H1 (cell line): ENCODE measurements around the gene ISOC2. TPM values are rescaled to one million over a fixed set of nuclear protein-coding genes. Genes with fewer than 3 reads are reported as not detected.

Experiments used
- CTCF ChIA-PET: fragments of 300-600 bp; sonication (Branson Sonifier 250); formaldehyde crosslinking; loops from one replicate; lab custom pipeline; 2021; ENCODE audit not compliant: partially characterized antibody; lab: Charles Lee
- POLR2A ChIA-PET: fragments of 300-600 bp; sonication (Branson Sonifier 250); formaldehyde crosslinking; loops from one replicate; lab custom pipeline; 2021; ENCODE audit warnings: inconsistent platforms; ENCODE audit not compliant: partially characterized antibody; lab: Charles Lee
- DNase-seq, 2 experiments: peaks; one replicate each; pipeline versions ENCODE4 v3.0.0 to v3.0.0-alpha.2; 2010 to 2022; ENCODE audit warnings: low spot score in 2 of 2, low read depth in 1 of 2, mixed read lengths in 1 of 2
- FAIRE-seq: peaks from 2 replicates; lab custom pipeline; 2011; peaks lifted over from hg19 to GRCh38; lab: Jason Lieb, UNC
- H2AFZ ChIP-seq: 2 replicates; pipeline ENCODE4 v1.8.1; 2012; ENCODE audit warnings: low read length, inconsistent platforms
- H2AK5ac ChIP-seq: 2 replicates; pipeline ENCODE4 v1.6.1; 2013; ENCODE audit warnings: low read depth, low read length
- H2BK120ac ChIP-seq: replicated peaks from 2 replicates; pipeline ENCODE3; 2013; ENCODE audit warnings: low read depth, low read length, inconsistent platforms
- H2BK12ac ChIP-seq: 2 replicates; pipeline ENCODE4 v1.6.1; 2013; ENCODE audit warnings: low read depth, low read length
- H2BK15ac ChIP-seq: 2 replicates; pipeline ENCODE4 v1.6.1; 2013; ENCODE audit warnings: low read length
- H2BK20ac ChIP-seq: 2 replicates; pipeline ENCODE4 v1.6.1; 2013; ENCODE audit warnings: low read length
- H2BK5ac ChIP-seq: 2 replicates; pipeline ENCODE4 v1.6.1; 2013; ENCODE audit warnings: low read depth, low read length
- H3K14ac ChIP-seq: 2 replicates; pipeline ENCODE4 v1.6.1; 2013; ENCODE audit warnings: inconsistent platforms; ENCODE audit not compliant: insufficient read length
- H3K18ac ChIP-seq: 2 replicates; pipeline ENCODE4 v1.6.1; 2013; ENCODE audit warnings: low read length; ENCODE audit errors: extremely low read depth
- H3K23ac ChIP-seq: 2 replicates; pipeline ENCODE4 v1.6.1; 2013; ENCODE audit warnings: inconsistent platforms; ENCODE audit not compliant: insufficient read length
- H3K23me2 ChIP-seq: 2 replicates; pipeline ENCODE4 v1.6.1; 2013; ENCODE audit warnings: low read depth, low read length
- H3K27ac ChIP-seq: 2 replicates; pipeline ENCODE4 v1.6.1; 2011; ENCODE audit warnings: low read depth, low read length, inconsistent platforms
- H3K27me3 ChIP-seq, 4 experiments: replicated peaks in 1 of 4; 1 replicate in 1 of 4; 2 replicates in 3 of 4; pipeline versions ENCODE4 v1.6.1 to v1.8.1; 2011 to 2013; ENCODE audit warnings: low read length in 3 of 4, mild to moderate bottlenecking in 3 of 4, inconsistent platforms in 2 of 4, mixed read lengths in 2 of 4, moderate library complexity in 1 of 4; ENCODE audit not compliant: control insufficient read depth in 3 of 4, insufficient read depth in 3 of 4; ENCODE audit errors: extremely low read depth in 1 of 4
- H3K36me3 ChIP-seq, 4 experiments: 2 replicates each; pipeline versions ENCODE4 v1.6.1 to v1.8.1; 2011 to 2013; ENCODE audit warnings: mild to moderate bottlenecking in 4 of 4, low read length in 3 of 4, moderate library complexity in 2 of 4, control low read depth in 1 of 4, inconsistent platforms in 1 of 4; ENCODE audit not compliant: insufficient read depth in 4 of 4, control insufficient read depth in 2 of 4
- H3K4ac ChIP-seq: replicated peaks from 2 replicates; pipeline ENCODE3; 2013; ENCODE audit warnings: low read length, low read depth, mixed read lengths, inconsistent platforms; ENCODE audit not compliant: insufficient read length
- H3K4me1 ChIP-seq, 4 experiments: replicated peaks in 1 of 4; 1 replicate in 1 of 4; 2 replicates in 3 of 4; pipeline versions ENCODE4 v1.6.1 to v1.8.1; 2011 to 2013; ENCODE audit warnings: low read length in 3 of 4, inconsistent platforms in 2 of 4, mixed read lengths in 1 of 4; ENCODE audit not compliant: insufficient read depth in 4 of 4, control insufficient read depth in 3 of 4
- H3K4me2 ChIP-seq, 2 experiments: 2 replicates each; pipeline versions ENCODE4 v1.6.1 to v1.8.1; 2011 to 2013; ENCODE audit warnings: low read depth in 2 of 2, low read length in 2 of 2, control low read depth in 1 of 2, inconsistent platforms in 1 of 2, mild to moderate bottlenecking in 1 of 2; ENCODE audit not compliant: insufficient read depth in 1 of 2
- H3K4me3 ChIP-seq, 4 experiments: fragments of 200-600, 300-600 bp in 1 of 4; sonication (generic), shearing (Covaris generic), sonication (Bioruptor Twin) in 1 of 4; 2 replicates each; pipeline versions ENCODE4 v1.5.1 to v1.8.1; 2011 to 2016; ENCODE audit warnings: low read length in 4 of 4, low read depth in 3 of 4, control low read depth in 2 of 4, inconsistent platforms in 2 of 4, mild to moderate bottlenecking in 2 of 4, mixed read lengths in 1 of 4, moderate library complexity in 1 of 4; ENCODE audit not compliant: insufficient read depth in 2 of 4; ENCODE audit errors: extremely low read depth in 1 of 4
- H3K56ac ChIP-seq: replicated peaks from 2 replicates; pipeline ENCODE3; 2013; ENCODE audit warnings: low read depth, mild to moderate bottlenecking, mixed read lengths, low read length, inconsistent platforms; ENCODE audit not compliant: insufficient read length
- H3K79me1 ChIP-seq: 2 replicates; pipeline ENCODE4 v1.6.1; 2013; ENCODE audit warnings: low read depth, low read length, control low read depth
- H3K79me2 ChIP-seq, 2 experiments: 2 replicates each; pipeline versions ENCODE4 v1.6.1 to v1.8.1; 2012 to 2013; ENCODE audit warnings: low read length in 2 of 2, mild to moderate bottlenecking in 2 of 2, inconsistent platforms in 1 of 2; ENCODE audit not compliant: insufficient read depth in 2 of 2, control insufficient read depth in 1 of 2
- H3K9ac ChIP-seq, 4 experiments: replicated peaks in 1 of 4; 1 replicate in 1 of 4; 2 replicates in 3 of 4; pipeline versions ENCODE4 v1.6.1 to v1.8.1; 2011 to 2013; ENCODE audit warnings: low read depth in 3 of 4, low read length in 3 of 4, control low read depth in 2 of 4, mild to moderate bottlenecking in 2 of 4, moderate library complexity in 2 of 4, inconsistent platforms in 1 of 4; ENCODE audit errors: extremely low read depth in 1 of 4
- H3K9me3 ChIP-seq, 2 experiments: 2 replicates each; pipeline versions ENCODE4 v1.6.1 to v1.8.1; 2012 to 2013; ENCODE audit warnings: mild to moderate bottlenecking in 2 of 2, moderate library complexity in 2 of 2, control low read depth in 1 of 2, inconsistent platforms in 1 of 2, low read depth in 1 of 2, low read length in 1 of 2, mixed read lengths in 1 of 2; ENCODE audit not compliant: insufficient read depth in 2 of 2
- H4K20me1 ChIP-seq, 2 experiments: replicated peaks in 1 of 2; 2 replicates each; pipeline versions ENCODE3 to v1.8.1; 2011 to 2013; ENCODE audit warnings: inconsistent platforms in 2 of 2, low read length in 2 of 2, mild to moderate bottlenecking in 1 of 2; ENCODE audit not compliant: insufficient read depth in 2 of 2, control insufficient read depth in 1 of 2
- H4K5ac ChIP-seq: 2 replicates; pipeline ENCODE4 v1.6.1; 2013; ENCODE audit warnings: low read length, low read depth, mixed read lengths, inconsistent platforms; ENCODE audit not compliant: insufficient read length
- H4K8ac ChIP-seq: 2 replicates; pipeline ENCODE4 v1.8.0; 2013; ENCODE audit warnings: mild to moderate bottlenecking, moderate library complexity, low read length, inconsistent platforms; ENCODE audit not compliant: insufficient read depth; ENCODE audit errors: extremely low read depth
- H4K91ac ChIP-seq: replicated peaks from 2 replicates; pipeline ENCODE3; 2013; ENCODE audit warnings: low read length, mixed read lengths, inconsistent platforms; ENCODE audit not compliant: insufficient read length
- BCL11A ChIP-seq, 2 experiments: IDR thresholded peaks; one replicate each; pipeline ENCODE4 v1.6.1; 2011; ENCODE audit warnings: low read depth in 2 of 2, low read length in 2 of 2, mild to moderate bottlenecking in 2 of 2
- EZH2 ChIP-seq: fragments of 200-600 bp; sonication (generic); IDR thresholded peaks from 2 replicates; pipeline ENCODE4 v1.7.1; 2012; ENCODE audit warnings: low read depth, mild to moderate bottlenecking, moderate library complexity, low read length, inconsistent platforms; ENCODE audit not compliant: severe bottlenecking
- KDM4A ChIP-seq: IDR thresholded peaks from one replicate; pipeline ENCODE4 v1.7.1; 2012; ENCODE audit warnings: low read depth, mild to moderate bottlenecking, moderate library complexity, low read length, inconsistent platforms; ENCODE audit not compliant: severe bottlenecking
- SUZ12 ChIP-seq: fragments of 200-600 bp; sonication (generic); IDR thresholded peaks from 2 replicates; pipeline ENCODE4 v1.6.1; 2012; ENCODE audit warnings: mild to moderate bottlenecking, inconsistent platforms, low read length, moderate library complexity, mixed read lengths
- WGBS, 2 experiments: shearing (Covaris generic) in 1 of 2; methylation state at CpG; one replicate each; pipeline versions ENCODE4 v1.1.6 to v1.1.7; 2013 to 2015; ENCODE audit warnings: low lambda C conversion rate in 2 of 2, mixed read lengths in 2 of 2, inconsistent platforms in 1 of 2, low coverage in 1 of 2, missing lambda C conversion rate in 1 of 2; ENCODE audit not compliant: insufficient replicate concordance in 2 of 2, insufficient coverage in 1 of 2, insufficient read length in 1 of 2; ENCODE audit errors: extremely low coverage in 1 of 2, missing lambda C conversion rate in 1 of 2; 5-methylcytosine and 5-hydroxymethylcytosine counted together
- polyA plus RNA-seq, 7 experiments: library from polyadenylated mRNA; depleted of rRNA in 3 of 7; stranded (reverse) in 5 of 7; unstranded in 2 of 7; fragments of >200 nt in 5 of 7; fragments of 200-250 nt in 2 of 7; gene quantifications; 1 replicate in 5 of 7; 2 replicates in 1 of 7; 4 replicates in 1 of 7; pipeline versions ENCODE4 v1.2.1 to v1.2.3, GENCODE V29; 2011 to 2013; ENCODE audit warnings: missing spikeins in 2 of 7, mixed read lengths in 2 of 7
- total RNA-seq: library from RNA; stranded (reverse); fragmentation: NEBNext Ultra II Directional; extraction: Animal tissue kit (Norgen Biotek cat#: 25700); gene quantifications from 2 replicates; pipeline ENCODE4 v1.2.1, GENCODE V29; 2021

ISOC2 gene
- total and polyA plus RNA-seq, 2 of the 8 experiments (the other 6 are each of a cell fraction or from before 2014, with no cell fraction given) = 96.9 to 152 TPM

DNA sequence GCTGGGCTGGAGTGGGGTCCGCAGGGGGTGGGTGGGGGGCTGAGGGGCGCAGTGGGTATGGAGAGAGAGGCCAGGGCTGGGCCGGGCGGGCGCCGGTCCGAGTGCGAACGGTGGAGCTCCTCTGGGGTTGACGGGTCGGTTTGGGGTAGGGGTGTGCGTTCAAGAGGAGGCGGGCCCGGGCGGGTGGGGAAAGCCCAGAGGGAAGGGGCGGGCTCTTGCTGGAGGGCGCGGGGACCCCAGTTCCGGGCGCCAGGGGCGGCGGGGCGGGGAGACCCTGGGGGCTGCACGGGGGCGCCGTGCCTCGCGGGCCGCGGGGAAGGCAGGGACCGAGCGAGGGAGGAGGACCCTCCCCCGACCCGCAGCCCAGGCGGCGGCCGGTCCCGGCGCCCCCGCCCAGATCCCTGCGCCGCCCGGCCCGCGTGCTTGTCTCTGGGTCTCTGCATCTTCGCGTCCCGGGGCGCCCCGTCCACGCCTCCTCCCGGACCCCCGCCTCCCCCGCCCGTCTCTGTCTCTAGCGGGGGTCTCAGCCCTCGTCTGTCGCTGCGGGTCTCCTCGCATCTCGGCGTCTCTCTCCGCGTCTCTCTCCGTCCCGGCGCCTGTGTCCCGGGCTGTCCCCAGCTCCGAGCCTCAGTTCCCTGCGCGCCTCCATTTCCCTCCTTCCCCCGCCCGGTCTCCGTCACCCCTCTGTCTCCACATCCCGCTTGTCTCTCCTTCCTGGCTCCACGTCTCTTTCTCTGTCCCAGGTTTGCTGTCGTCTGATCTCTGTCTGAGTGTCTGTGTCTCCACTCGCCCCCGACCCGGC, 10.1 kb downstream of the ISOC2 start:
- WGBS, 2 experiments = 5% methylated on average over 4 of the region's 80 CpGs; no CpG with 5 or more reads in 1 of the 2 experiments
- H2BK12ac ChIP-seq = no peak overlapping the region
- H3K4me2 ChIP-seq = peak overlapping the region; percentile 73 to 93
- H2BK15ac ChIP-seq = no peak overlapping the region
- H3K9ac ChIP-seq = no peak overlapping the region
- peaks cover 0 to 4% (median 0%) of the 10 kb centered on the region in 4 experiments; a peak in 2 of 8 replicates for H3K36me3 ChIP-seq
- FAIRE-seq = no peak
- H3K27me3 ChIP-seq = peaks cover 34 to 59% (median 57%) of the 10 kb centered on the region in 4 experiments
- peaks cover 20% of the 10 kb centered on the region; the same call in 1 of the 2 replicates for H3K23me2 ChIP-seq
- no peak overlapping the region for H3K14ac ChIP-seq
- H3K4me1 ChIP-seq = peaks cover 0 to 5% (median 2%) of the 10 kb centered on the region in 4 experiments; a peak in 5 of 7 replicates
- DNase-seq = peak in 1 of 2 experiments; percentile 73
- H3K79me1 ChIP-seq = no peaks in the 10 kb centered on the region
- no peak overlapping the region for H2AFZ ChIP-seq
- no peak overlapping the region for H3K23ac ChIP-seq
- H4K91ac ChIP-seq = no peak overlapping the region
- no peak overlapping the region for H2BK120ac ChIP-seq
- CTCF ChIA-PET = interaction anchor here (0.7 to 2.5 kb wide), 6 partner anchors 23 to 897 kb away, joined by 3 to 13 read pairs (median 4); partner anchors contain the start of gene DNAAF3
- H3K4ac ChIP-seq = no peak overlapping the region
- POLR2A ChIA-PET = interaction anchor here (0.7 to 3.0 kb wide), 10 partner anchors 11 to 334 kb away, joined by 3 to 22 read pairs (median 4); partner anchors contain the start of genes ISOC2, PPP1R12C, UBE2S and ZNF784
- H2BK5ac ChIP-seq = no peak overlapping the region
- no peak overlapping the region for H4K8ac ChIP-seq
- H4K20me1 ChIP-seq = peaks cover 0 to 14% of the 10 kb centered on the region in 2 experiments
- no peak overlapping the region for H3K56ac ChIP-seq
- no peak overlapping the region for H2AK5ac ChIP-seq
- no peak overlapping the region for H3K18ac ChIP-seq
- peak; percentile 45 for TF ChIP-seq SUZ12
- TF ChIP-seq KDM4A = peak; percentile 46
- peak; percentile 64 for TF ChIP-seq EZH2
- TF ChIP-seq BCL11A (IDR thresholded peaks at IDR 0.05; ENCODE audit: low read depth in 2 of 2, low read length in 2 of 2) = no peak
- H3K4me3 ChIP-seq = peak overlapping the region; percentile 21 to 69 (median 41)
- no peaks in the 10 kb centered on the region for H3K79me2 ChIP-seq
- H3K9me3 ChIP-seq = no peaks in the 10 kb centered on the region
- no peak overlapping the region for H2BK20ac ChIP-seq
- H4K5ac ChIP-seq = no peak overlapping the region
- H3K27ac ChIP-seq = no peak overlapping the region
